Measurements from ENCODE around the gene CHST9. TPM values are rescaled to one million over a fixed set of nuclear protein-coding genes. Genes with fewer than 3 reads are reported as not detected.
A peak's percentile ranks its signal among the peaks of the same experiment; 100 is the strongest.

The CHST9 gene
- total RNA-seq, 1 experiment from 2014 or later, result 0.07 TPM

DNA sequence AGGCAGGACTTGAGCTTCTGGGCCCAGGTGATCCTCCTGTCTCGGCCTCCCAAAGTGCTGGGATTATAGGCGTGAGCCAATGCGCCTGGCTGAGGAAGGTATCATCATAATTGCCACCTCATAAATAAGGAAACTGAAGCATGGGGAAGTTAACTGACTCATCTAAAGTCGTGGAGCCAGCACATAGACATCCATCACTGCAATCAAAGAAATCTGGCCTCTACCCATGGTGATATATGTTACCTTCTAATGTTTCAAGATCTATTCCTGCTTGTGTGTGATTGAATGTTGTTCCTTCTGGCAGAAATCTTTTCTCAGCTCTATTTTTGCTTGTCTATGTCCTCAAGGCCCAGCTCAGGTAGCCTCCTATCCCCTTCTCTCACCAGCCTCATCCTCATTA is 214.5 kb downstream of the CHST9 start:
- Histone ChIP-seq H3K27ac (no peak overlapping the region), H3K79me2 (ENCODE audit: low read depth) (no peaks in the 10 kb centered on the region), H3F3A (ENCODE audit: insufficient read depth, low read depth) (no peaks in the 10 kb centered on the region), H3K27me3 (ENCODE audit: insufficient read depth, low read depth) (no peaks in the 10 kb centered on the region), H3K4me1 (replicated peaks; ENCODE audit: insufficient read depth) (no peaks in the 10 kb centered on the region), H3K4me3 (no peak overlapping the region), H3K9me2 (ENCODE audit: insufficient read depth) (no peaks in the 10 kb centered on the region), H3K4me2 (no peak overlapping the region), H4K20me1 (ENCODE audit: insufficient read depth) (no peaks in the 10 kb centered on the region), H3K9me3 (ENCODE audit: insufficient read depth, low read depth) (no peaks in the 10 kb centered on the region), H2AFZ (no peak overlapping the region), H3K36me3 (ENCODE audit: low read depth) (no peaks in the 10 kb centered on the region)
- no peak for DNase-seq
- intact Hi-C loops (cut with micrococcal nuclease; ENCODE audit: unreplicated experiment), result no loop called here
- BruUV-seq (replicated peaks), result no TSS peak
- TF ChIP-seq CTCF (conservative IDR thresholded peaks at IDR 0.05), result no peak
- no peak for TF ChIP-seq EZH2 (IDR thresholded peaks at IDR 0.05; ENCODE audit: low read depth)
- ChIA-PET POLR2A (ENCODE audit: unreplicated experiment) (no interaction called here), CTCF (no interaction called here)

DNA sequence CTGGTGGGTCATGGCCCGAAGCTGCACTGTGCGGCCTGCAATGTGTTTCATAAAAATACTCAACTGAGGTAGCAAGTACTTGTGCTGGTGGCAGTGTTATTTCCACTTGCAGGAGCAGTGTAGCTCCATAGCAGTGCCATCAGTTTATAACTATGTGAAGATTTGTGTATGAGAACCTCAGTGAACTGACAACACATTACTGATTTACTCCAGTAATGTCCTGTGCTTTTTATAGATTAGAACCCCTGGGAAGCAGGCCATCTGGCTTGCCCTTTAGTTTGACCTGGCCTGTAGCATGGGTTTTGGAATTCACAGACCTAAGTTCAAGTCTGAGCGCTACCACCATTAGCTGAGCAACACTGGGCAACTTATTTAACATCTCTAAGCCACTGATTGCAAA is 219.9 kb downstream of the CHST9 start:
- H3K27me3 ChIP-seq (ENCODE audit: insufficient read depth, low read depth), result no peaks in the 10 kb centered on the region
- POLR2A ChIA-PET (ENCODE audit: unreplicated experiment), result no interaction called here
- no peak overlapping the region for H3K4me2 ChIP-seq
- no peak for TF ChIP-seq EZH2 (IDR thresholded peaks at IDR 0.05; ENCODE audit: low read depth)
- no peak for TF ChIP-seq CTCF (conservative IDR thresholded peaks at IDR 0.05)
- H3K27ac ChIP-seq, result no peak overlapping the region
- H3K36me3 ChIP-seq (ENCODE audit: low read depth), result no peaks in the 10 kb centered on the region
- DNase-seq, result no peak
- no peaks in the 10 kb centered on the region for H3K9me2 ChIP-seq (ENCODE audit: insufficient read depth)
- CTCF ChIA-PET, result no interaction called here
- H2AFZ ChIP-seq, result no peak overlapping the region
- H4K20me1 ChIP-seq (ENCODE audit: insufficient read depth), result no peaks in the 10 kb centered on the region
- no peaks in the 10 kb centered on the region for H3K9me3 ChIP-seq (ENCODE audit: insufficient read depth, low read depth)
- H3K4me3 ChIP-seq, result no peak overlapping the region
- intact Hi-C loops (cut with micrococcal nuclease; ENCODE audit: unreplicated experiment), result no loop called here
- H3K79me2 ChIP-seq (ENCODE audit: low read depth), result no peaks in the 10 kb centered on the region
- no TSS peak for BruUV-seq (replicated peaks)
- H3F3A ChIP-seq (ENCODE audit: insufficient read depth, low read depth), result no peaks in the 10 kb centered on the region
- H3K4me1 ChIP-seq (replicated peaks; ENCODE audit: insufficient read depth), result no peaks in the 10 kb centered on the region

GRCh38 chr18:26963292-26963691 is 221.8 kb downstream of the CHST9 start:
- no peaks in the 10 kb centered on the region for H3K4me1 ChIP-seq (replicated peaks; ENCODE audit: insufficient read depth)
- H3F3A ChIP-seq (ENCODE audit: insufficient read depth, low read depth), result no peaks in the 10 kb centered on the region
- no peak overlapping the region for H3K27ac ChIP-seq
- no peaks in the 10 kb centered on the region for H3K27me3 ChIP-seq (ENCODE audit: insufficient read depth, low read depth)
- POLR2A ChIA-PET (ENCODE audit: unreplicated experiment), result no interaction called here
- TF ChIP-seq CTCF (conservative IDR thresholded peaks at IDR 0.05), result peak; percentile 41; the same call in 1 of the 2 replicates
- no peak for TF ChIP-seq EZH2 (IDR thresholded peaks at IDR 0.05; ENCODE audit: low read depth)
- H3K36me3 ChIP-seq (ENCODE audit: low read depth), result no peaks in the 10 kb centered on the region
- no peak overlapping the region for H2AFZ ChIP-seq
- no peaks in the 10 kb centered on the region for H4K20me1 ChIP-seq (ENCODE audit: insufficient read depth)
- no peaks in the 10 kb centered on the region for H3K79me2 ChIP-seq (ENCODE audit: low read depth)
- intact Hi-C loops (cut with micrococcal nuclease; ENCODE audit: unreplicated experiment), result no loop called here
- no TSS peak for BruUV-seq (replicated peaks)
- CTCF ChIA-PET, result no interaction called here
- no peak overlapping the region for H3K4me3 ChIP-seq
- H3K4me2 ChIP-seq, result no peak overlapping the region
- H3K9me3 ChIP-seq (ENCODE audit: insufficient read depth, low read depth), result no peaks in the 10 kb centered on the region
- no peak for DNase-seq
- H3K9me2 ChIP-seq (ENCODE audit: insufficient read depth), result no peaks in the 10 kb centered on the region

Data from PC-9 (cell line).